H9 (cell line): ENCODE data around the gene QSOX2. TPM values are rescaled to one million over a fixed set of nuclear protein-coding genes. Genes with fewer than 3 reads are reported as not detected.

Experiments used
- DNase-seq: peaks from one replicate; pipeline ENCODE4 v3.0.0-alpha.2; 2017
- H2AFZ ChIP-seq: one replicate; pipeline ENCODE4 v1.6.1; 2013; ENCODE audit warnings: mild to moderate bottlenecking, low read length, control low read depth, moderate library complexity
- H2AK5ac ChIP-seq: 2 replicates; pipeline ENCODE4 v1.6.1; 2013; ENCODE audit warnings: low read length, control low read depth, mixed read lengths; ENCODE audit not compliant: insufficient read length
- H2BK120ac ChIP-seq: one replicate; pipeline ENCODE4 v1.6.1; 2013; ENCODE audit warnings: low read depth, mild to moderate bottlenecking, low read length, control low read depth, inconsistent platforms; ENCODE audit not compliant: poor library complexity, severe bottlenecking
- H2BK12ac ChIP-seq: 2 replicates; pipeline ENCODE4 v1.6.1; 2013; ENCODE audit warnings: low read length, control low read depth, mixed read lengths, low read depth; ENCODE audit not compliant: insufficient read length
- H2BK15ac ChIP-seq: 2 replicates; pipeline ENCODE4 v1.6.1; 2013; ENCODE audit warnings: low read depth, low read length, control low read depth
- H2BK20ac ChIP-seq: one replicate; pipeline ENCODE4 v1.6.1; 2013; ENCODE audit warnings: low read depth, mild to moderate bottlenecking, low read length, control low read depth, inconsistent platforms; ENCODE audit not compliant: poor library complexity, severe bottlenecking
- H2BK5ac ChIP-seq: 2 replicates; pipeline ENCODE4 v1.6.1; 2013; ENCODE audit warnings: low read length, control low read depth, mixed read lengths; ENCODE audit not compliant: insufficient read length
- H3K14ac ChIP-seq: 2 replicates; pipeline ENCODE4 v1.6.1; 2013; ENCODE audit warnings: low read length, control low read depth; ENCODE audit not compliant: insufficient read depth
- H3K18ac ChIP-seq: 2 replicates; pipeline ENCODE4 v1.6.1; 2013; ENCODE audit warnings: low read depth, mild to moderate bottlenecking, mixed read lengths, low read length, control low read depth; ENCODE audit not compliant: insufficient read length
- H3K23ac ChIP-seq: 2 replicates; pipeline ENCODE4 v1.6.1; 2013; ENCODE audit warnings: low read length, control low read depth, mixed read lengths, low read depth; ENCODE audit not compliant: insufficient read length
- H3K23me2 ChIP-seq: 2 replicates; pipeline ENCODE4 v1.6.1; 2013; ENCODE audit warnings: low read depth, mild to moderate bottlenecking, mixed read lengths, low read length, control low read depth; ENCODE audit not compliant: insufficient read length, poor library complexity, severe bottlenecking
- H3K27ac ChIP-seq: 2 replicates; pipeline ENCODE4 v1.5.1; 2013; ENCODE audit warnings: low read length, control low read depth, mixed read lengths, low read depth; ENCODE audit not compliant: insufficient read length
- H3K27me3 ChIP-seq: 2 replicates; pipeline ENCODE4 v1.6.1; 2013; ENCODE audit warnings: low read length, control low read depth, inconsistent platforms; ENCODE audit not compliant: insufficient read depth
- H3K4ac ChIP-seq: 2 replicates; pipeline ENCODE4 v1.6.1; 2013; ENCODE audit warnings: low read depth, mild to moderate bottlenecking, control low read depth, inconsistent platforms, low read length, moderate library complexity
- H3K4me1 ChIP-seq: 2 replicates; pipeline ENCODE4 v1.6.1; 2013; ENCODE audit warnings: low read length, control low read depth, inconsistent platforms; ENCODE audit not compliant: insufficient read depth
- H3K4me2 ChIP-seq: 2 replicates; pipeline ENCODE4 v1.6.1; 2013; ENCODE audit warnings: low read length, control low read depth, mixed read lengths; ENCODE audit not compliant: insufficient read length, insufficient read depth
- H3K56ac ChIP-seq: 2 replicates; pipeline ENCODE4 v1.6.1; 2013; ENCODE audit warnings: low read depth, mild to moderate bottlenecking, mixed read lengths, low read length, control low read depth; ENCODE audit not compliant: insufficient read length
- H3K79me1 ChIP-seq: 2 replicates; pipeline ENCODE4 v1.6.1; 2013; ENCODE audit warnings: low read depth, mild to moderate bottlenecking, moderate library complexity, low read length, control low read depth, inconsistent platforms; ENCODE audit not compliant: insufficient read depth, poor library complexity, severe bottlenecking
- H3K79me2 ChIP-seq: 2 replicates; pipeline ENCODE4 v1.6.1; 2013; ENCODE audit warnings: low read length, control low read depth, inconsistent platforms; ENCODE audit not compliant: insufficient read depth
- H3K9ac ChIP-seq: 2 replicates; pipeline ENCODE4 v1.6.1; 2013; ENCODE audit warnings: low read length, control low read depth, mixed read lengths; ENCODE audit not compliant: insufficient read length; ENCODE audit errors: extremely low read depth
- H3K9me3 ChIP-seq: one replicate; pipeline ENCODE4 v1.6.1; 2013; ENCODE audit warnings: low read depth, low read length, inconsistent platforms; ENCODE audit not compliant: control insufficient read depth
- H3T11ph ChIP-seq: one replicate; pipeline ENCODE4 v1.6.1; 2013; ENCODE audit warnings: mild to moderate bottlenecking, low read length, control low read depth, inconsistent platforms
- H4K20me1 ChIP-seq: one replicate; pipeline ENCODE4 v1.6.1; 2013; ENCODE audit not compliant: control insufficient read depth, insufficient read length, insufficient read depth
- H4K5ac ChIP-seq: 2 replicates; pipeline ENCODE4 v1.6.1; 2013; ENCODE audit warnings: low read depth, mild to moderate bottlenecking, mixed read lengths, low read length, control low read depth; ENCODE audit not compliant: insufficient read length
- H4K8ac ChIP-seq: replicated peaks from 2 replicates; pipeline ENCODE4 v1.6.1; 2013; ENCODE audit warnings: low read length, control low read depth, mixed read lengths, low read depth; ENCODE audit not compliant: insufficient read length
- H4K91ac ChIP-seq: 2 replicates; pipeline ENCODE4 v1.6.1; 2013; ENCODE audit warnings: low read depth, mild to moderate bottlenecking, moderate library complexity, mixed read lengths, low read length, control low read depth; ENCODE audit not compliant: insufficient read length
- H3K27ac Mint-ChIP-seq, 3 experiments: 2 replicates in 2 of 3; 3 replicates in 1 of 3; pipeline ENCODE4 v1.8.0; 2020 to 2021; ENCODE audit warnings: mixed read lengths in 3 of 3, mild to moderate bottlenecking in 1 of 3, moderate library complexity in 1 of 3
- H3K27me3 Mint-ChIP-seq: 2 replicates; pipeline ENCODE4 v1.8.0; 2021; ENCODE audit warnings: low read depth, mild to moderate bottlenecking, moderate library complexity, mixed read lengths
- H3K36me3 Mint-ChIP-seq, 3 experiments: 2 replicates in 2 of 3; 3 replicates in 1 of 3; pipeline ENCODE4 v1.8.0; 2020 to 2021; ENCODE audit warnings: low read depth in 3 of 3, mixed read lengths in 3 of 3; ENCODE audit not compliant: insufficient read depth in 1 of 3
- H3K4me1 Mint-ChIP-seq, 2 experiments: 2 replicates each; pipeline ENCODE4 v1.8.0; 2020; ENCODE audit warnings: mixed read lengths in 2 of 2
- H3K4me3 Mint-ChIP-seq, 2 experiments: 2 replicates in 1 of 2; 3 replicates in 1 of 2; pipeline ENCODE4 v1.8.0; 2020 to 2021; ENCODE audit warnings: mild to moderate bottlenecking in 2 of 2, mixed read lengths in 2 of 2, moderate library complexity in 1 of 2
- H3K9me3 Mint-ChIP-seq, 2 experiments: 2 replicates in 1 of 2; 3 replicates in 1 of 2; pipeline ENCODE4 v1.8.0; 2020; ENCODE audit warnings: mild to moderate bottlenecking in 2 of 2, mixed read lengths in 2 of 2, moderate library complexity in 1 of 2
- WGBS: extraction: QIAGEN DNeasy Blood & Tissue Kit; methylation state at CpG from one replicate; pipeline ENCODE4 v1.1.7; 2013; ENCODE audit warnings: missing lambda C conversion rate, low lambda C conversion rate, mixed read lengths; ENCODE audit not compliant: insufficient read length; ENCODE audit errors: extremely low coverage; 5-methylcytosine and 5-hydroxymethylcytosine counted together
- total RNA-seq: library from RNA; stranded (reverse); gene quantifications from 2 replicates; pipeline ENCODE4 v1.2.1, GENCODE V29; 2021
- TF ChIP-seq, protein P1 (sequence below): fragments of 200-600 bp; sonication (generic); conservative IDR thresholded peaks from 3 replicates; pipeline ENCODE4 v1.8.0; 2021; ENCODE audit warnings: antibody characterized with exemption, mild to moderate bottlenecking

QSOX2 gene
- total RNA-seq, 1 experiment from 2014 or later = 25.8 TPM

DNA sequence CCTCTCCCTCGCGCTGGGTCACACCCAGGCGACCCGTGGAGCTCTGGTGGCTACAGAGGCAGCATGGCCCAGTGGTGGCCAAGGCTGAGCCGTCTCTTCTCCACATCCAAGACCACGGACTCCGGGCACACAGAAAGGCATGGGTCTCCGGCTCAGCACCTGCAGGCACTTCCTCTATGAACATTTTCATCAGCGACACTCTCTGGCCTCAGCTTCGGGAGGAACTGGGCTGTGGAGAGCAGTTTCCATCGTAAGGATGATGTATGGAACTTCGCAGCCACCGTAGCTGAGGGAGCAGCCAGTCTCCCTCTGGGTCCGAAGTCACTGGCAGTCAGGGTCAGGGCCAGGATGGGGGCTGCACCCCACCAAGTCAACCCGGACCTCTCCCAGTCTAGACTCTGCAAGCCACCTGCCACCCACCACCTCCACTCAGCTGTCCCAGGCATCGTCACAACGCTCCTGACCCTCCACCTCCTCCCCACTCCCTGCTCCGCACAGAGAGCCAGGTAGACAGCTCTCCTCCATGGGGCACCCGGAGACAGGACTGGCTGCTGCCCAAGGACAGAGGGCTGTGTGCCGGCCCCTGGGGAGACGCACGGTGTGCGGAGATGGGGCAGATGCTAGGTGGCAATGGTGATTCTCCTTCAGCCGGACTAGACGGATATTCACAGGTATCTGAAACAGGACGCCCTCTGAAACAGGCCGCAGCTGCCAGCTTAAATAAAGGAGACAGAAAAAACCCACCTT, 9.7 kb downstream of the QSOX2 start:
- no peak overlapping the region for H2BK12ac ChIP-seq
- H2AK5ac ChIP-seq = no peak overlapping the region
- no peak overlapping the region for H3K9ac ChIP-seq
- no peak overlapping the region for H3K4me2 ChIP-seq
- no peak overlapping the region for H3K23ac ChIP-seq
- H2BK120ac ChIP-seq = no peak overlapping the region
- H3K23me2 ChIP-seq = no peaks in the 10 kb centered on the region
- H3K79me1 ChIP-seq = peaks cover 7% of the 10 kb centered on the region
- Mint-ChIP-seq H3K27me3 (no peaks in the 10 kb centered on the region), H3K4me1 (peaks cover 16 to 21% of the 10 kb centered on the region in 2 experiments), H3K27ac (no peak overlapping the region; a peak in 1 of 7 replicates), H3K9me3 (no peaks in the 10 kb centered on the region), H3K4me3 (no peak overlapping the region), H3K36me3 (peaks cover 11 to 28% (median 21%) of the 10 kb centered on the region in 3 experiments)
- TF ChIP-seq, protein P1, sequence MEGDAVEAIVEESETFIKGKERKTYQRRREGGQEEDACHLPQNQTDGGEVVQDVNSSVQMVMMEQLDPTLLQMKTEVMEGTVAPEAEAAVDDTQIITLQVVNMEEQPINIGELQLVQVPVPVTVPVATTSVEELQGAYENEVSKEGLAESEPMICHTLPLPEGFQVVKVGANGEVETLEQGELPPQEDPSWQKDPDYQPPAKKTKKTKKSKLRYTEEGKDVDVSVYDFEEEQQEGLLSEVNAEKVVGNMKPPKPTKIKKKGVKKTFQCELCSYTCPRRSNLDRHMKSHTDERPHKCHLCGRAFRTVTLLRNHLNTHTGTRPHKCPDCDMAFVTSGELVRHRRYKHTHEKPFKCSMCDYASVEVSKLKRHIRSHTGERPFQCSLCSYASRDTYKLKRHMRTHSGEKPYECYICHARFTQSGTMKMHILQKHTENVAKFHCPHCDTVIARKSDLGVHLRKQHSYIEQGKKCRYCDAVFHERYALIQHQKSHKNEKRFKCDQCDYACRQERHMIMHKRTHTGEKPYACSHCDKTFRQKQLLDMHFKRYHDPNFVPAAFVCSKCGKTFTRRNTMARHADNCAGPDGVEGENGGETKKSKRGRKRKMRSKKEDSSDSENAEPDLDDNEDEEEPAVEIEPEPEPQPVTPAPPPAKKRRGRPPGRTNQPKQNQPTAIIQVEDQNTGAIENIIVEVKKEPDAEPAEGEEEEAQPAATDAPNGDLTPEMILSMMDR = no peak
- H4K20me1 ChIP-seq = peaks cover 3% of the 10 kb centered on the region
- no peak overlapping the region for H3K56ac ChIP-seq
- no peak overlapping the region for H3K27ac ChIP-seq
- WGBS = no CpG with 5 or more reads among the region's 27 CpGs
- H3K18ac ChIP-seq = no peak overlapping the region
- no peak overlapping the region for H4K91ac ChIP-seq
- no peak overlapping the region for H3K14ac ChIP-seq
- no peaks in the 10 kb centered on the region for H3K4me1 ChIP-seq
- no peak overlapping the region for H2BK5ac ChIP-seq
- H2AFZ ChIP-seq = no peak overlapping the region
- no peaks in the 10 kb centered on the region for H3K27me3 ChIP-seq
- no peak overlapping the region for H3K4ac ChIP-seq
- H4K5ac ChIP-seq = no peak overlapping the region
- no peak overlapping the region for H2BK15ac ChIP-seq
- no peak overlapping the region for H3T11ph ChIP-seq
- H3K79me2 ChIP-seq = peaks cover 15% of the 10 kb centered on the region; the same call in 1 of the 2 replicates
- no peak overlapping the region for H2BK20ac ChIP-seq
- no peak overlapping the region for H4K8ac ChIP-seq
- no peak for DNase-seq
- no peaks in the 10 kb centered on the region for H3K9me3 ChIP-seq
